Right atrium auricular region (tissue), 2 donors: ENCODE measurements around the gene ST6GALNAC4. TPM values are rescaled to one million over a fixed set of nuclear protein-coding genes. Genes with fewer than 3 reads are reported as not detected.
"Not testable (repeated sequence)": the region's sequence is repeated elsewhere in the genome, so short reads cannot be mapped to it uniquely, and the experiment has no call there.

ENCODE experiments used
- DNase-seq: peaks from one replicate; pipeline ENCODE4 v3.0.0-alpha.2; 2019; ENCODE audit warnings: low spot score
- H3K27ac ChIP-seq, 2 donors: fragments of 200-600 bp; sonication (generic); 1 replicate in 1 of 2; 2 replicates in 1 of 2; pipeline ENCODE4 v1.5.1; 2016 to 2019
- H3K27me3 ChIP-seq, 2 donors: fragments of 200-600 bp; sonication (generic); one replicate each; pipeline versions ENCODE4 v1.5.1 to v1.6.0; 2017 to 2019
- H3K36me3 ChIP-seq: fragments of 200-600 bp; sonication (generic); one replicate; pipeline ENCODE4 v1.5.1; 2016
- H3K4me1 ChIP-seq, 2 donors: fragments of 200-600 bp; sonication (generic); one replicate each; pipeline versions ENCODE4 v1.5.1 to v1.6.0; 2017 to 2019
- H3K4me3 ChIP-seq, 2 donors: fragments of 200-600 bp; sonication (generic); 1 replicate in 1 of 2; 2 replicates in 1 of 2; pipeline ENCODE4 v1.5.1; 2017 to 2019; ENCODE audit warnings: mild to moderate bottlenecking in 1 of 2, moderate library complexity in 1 of 2
- H3K9me3 ChIP-seq, 2 donors: fragments of 200-600 bp; sonication (generic); one replicate each; pipeline ENCODE4 v1.5.1; 2019
- CTCF ChIP-seq, 2 donors: fragments of 200-600 bp; sonication (generic); IDR thresholded peaks; one replicate each; pipeline ENCODE4 v1.5.1; 2019; ENCODE audit warnings: antibody characterized with exemption in 2 of 2
- total RNA-seq, 2 donors: library from RNA; depleted of rRNA; stranded (reverse); fragments of >200 nt; gene quantifications; one replicate each; pipeline ENCODE4 v1.1.0, GENCODE V29; 2016

The ST6GALNAC4 gene
- total RNA-seq, 2 donors from 2014 or later, result 31.7 to 59.0 TPM

GRCh38 chr9:127885508-127886281 is 31.1 kb downstream of the ST6GALNAC4 start:
- Histone ChIP-seq H3K4me3 (no peak overlapping the region), H3K9me3 (no peaks in the 10 kb centered on the region), H3K27me3 (no peaks in the 10 kb centered on the region), H3K36me3 (peaks cover 40% of the 10 kb centered on the region), H3K27ac (peak overlapping the region in 1 of 2 donors; percentile 10), H3K4me1 (peaks cover 0 to 21% of the 10 kb centered on the region in 2 donors)
- DNase-seq, result no peak
- TF ChIP-seq CTCF (IDR thresholded peaks at IDR 0.05), result no peak

- Histone ChIP-seq H3K9me3 (no peaks in the 10 kb centered on the region), H3K4me3 (no peak overlapping the region), H3K4me1 (peaks cover 0 to 21% of the 10 kb centered on the region in 2 donors), H3K36me3 (peaks cover 33% of the 10 kb centered on the region), H3K27ac (peak overlapping the region in 1 of 2 donors; percentile 10), H3K27me3 (no peaks in the 10 kb centered on the region)
- no peak for DNase-seq
- TF ChIP-seq CTCF (IDR thresholded peaks at IDR 0.05), result no peak
Measured at GRCh38 chr9:127884976-127885490, 31.8 kb downstream of the ST6GALNAC4 start.

- H3K9me3 ChIP-seq, result no peaks in the 10 kb centered on the region
- no peak for DNase-seq
- H3K4me1 ChIP-seq, result peaks cover 0 to 21% of the 10 kb centered on the region in 2 donors
- peak overlapping the region in 1 of 2 donors; percentile 10 for H3K27ac ChIP-seq
- TF ChIP-seq CTCF (IDR thresholded peaks at IDR 0.05), result no peak
- H3K4me3 ChIP-seq, result no peak overlapping the region
- peaks cover 30% of the 10 kb centered on the region for H3K36me3 ChIP-seq
- no peaks in the 10 kb centered on the region for H3K27me3 ChIP-seq
Measured at GRCh38 chr9:127884427-127884911, 32.4 kb downstream of the ST6GALNAC4 start.

GRCh38 chr9:127883959-127884358 is 32.9 kb downstream of the ST6GALNAC4 start:
- H3K27ac ChIP-seq, result peak overlapping the region in 1 of 2 donors; percentile 10
- no peak for TF ChIP-seq CTCF (IDR thresholded peaks at IDR 0.05)
- no peak overlapping the region for H3K4me3 ChIP-seq
- DNase-seq, result no peak
- H3K9me3 ChIP-seq, result no peaks in the 10 kb centered on the region
- peaks cover 0 to 21% of the 10 kb centered on the region in 2 donors for H3K4me1 ChIP-seq
- H3K27me3 ChIP-seq, result no peaks in the 10 kb centered on the region
- peaks cover 30% of the 10 kb centered on the region for H3K36me3 ChIP-seq

- peaks cover 16% of the 10 kb centered on the region for H3K36me3 ChIP-seq
- not testable (repeated sequence) for H3K27ac ChIP-seq, DNase-seq, H3K9me3 ChIP-seq, H3K27me3 ChIP-seq, H3K4me3 ChIP-seq
- H3K4me1 ChIP-seq, result peaks cover 0 to 40% of the 10 kb centered on the region in 2 donors
Measured at GRCh38 chr9:127881715-127882114, 35.1 kb downstream of the ST6GALNAC4 start.

- H3K27ac ChIP-seq, result no peak overlapping the region
- peaks cover 3% of the 10 kb centered on the region for H3K36me3 ChIP-seq
- H3K27me3 ChIP-seq, result no peaks in the 10 kb centered on the region
- TF ChIP-seq CTCF (IDR thresholded peaks at IDR 0.05), result no peak
- peaks cover 0 to 46% of the 10 kb centered on the region in 2 donors for H3K4me1 ChIP-seq
- no peak overlapping the region for H3K4me3 ChIP-seq
- H3K9me3 ChIP-seq, result no peaks in the 10 kb centered on the region
- no peak for DNase-seq
Measured at GRCh38 chr9:127880143-127880542, 36.7 kb downstream of the ST6GALNAC4 start.
